Hair follicle dermal papilla cell (primary cell): ENCODE data around the gene ACKR3. TPM values are rescaled to one million over a fixed set of nuclear protein-coding genes. Genes with fewer than 3 reads are reported as not detected.

ENCODE experiments used
- total RNA-seq: library from RNA; depleted of rRNA; stranded (reverse); fragments of >200 nt; gene quantifications from 2 replicates; pipeline ENCODE4 v1.2.3, GENCODE V29; 2012

ACKR3 gene
- 17.8 and 27.7 TPM in 2 replicates for total RNA-seq

DNA sequence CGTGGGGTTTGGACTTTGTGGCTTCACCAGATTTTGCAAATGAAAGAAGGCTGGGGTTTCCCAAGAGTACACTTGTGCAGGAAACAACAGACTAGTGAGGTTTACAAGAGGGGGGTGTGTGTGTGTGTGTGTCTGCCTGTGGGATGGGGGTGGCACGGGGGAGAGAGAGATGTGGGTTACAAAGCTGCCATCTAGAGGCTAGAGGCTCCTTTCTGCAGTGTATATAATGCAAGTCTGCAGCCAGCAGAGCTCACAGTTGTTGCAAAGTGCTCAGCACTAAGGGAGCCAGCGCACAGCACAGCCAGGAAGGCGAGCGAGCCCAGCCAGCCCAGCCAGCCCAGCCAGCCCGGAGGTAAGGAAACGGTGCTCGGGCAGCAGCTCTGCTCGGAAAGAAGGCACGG lies at the start of gene ACKR3:
ACKR3 (plus strand) TSS at position 253 of the 401 bp plus-strand sequence. CDS start 10,641 bp downstream, outside the sequence.

